Measurements from ENCODE around the gene TXN2.
A peak's percentile ranks its signal among the peaks of the same experiment; 100 is the strongest.
"Not testable (repeated sequence)": the region's sequence is repeated elsewhere in the genome, so short reads cannot be mapped to it uniquely, and the experiment has no call there.

The TXN2 gene

DNA sequence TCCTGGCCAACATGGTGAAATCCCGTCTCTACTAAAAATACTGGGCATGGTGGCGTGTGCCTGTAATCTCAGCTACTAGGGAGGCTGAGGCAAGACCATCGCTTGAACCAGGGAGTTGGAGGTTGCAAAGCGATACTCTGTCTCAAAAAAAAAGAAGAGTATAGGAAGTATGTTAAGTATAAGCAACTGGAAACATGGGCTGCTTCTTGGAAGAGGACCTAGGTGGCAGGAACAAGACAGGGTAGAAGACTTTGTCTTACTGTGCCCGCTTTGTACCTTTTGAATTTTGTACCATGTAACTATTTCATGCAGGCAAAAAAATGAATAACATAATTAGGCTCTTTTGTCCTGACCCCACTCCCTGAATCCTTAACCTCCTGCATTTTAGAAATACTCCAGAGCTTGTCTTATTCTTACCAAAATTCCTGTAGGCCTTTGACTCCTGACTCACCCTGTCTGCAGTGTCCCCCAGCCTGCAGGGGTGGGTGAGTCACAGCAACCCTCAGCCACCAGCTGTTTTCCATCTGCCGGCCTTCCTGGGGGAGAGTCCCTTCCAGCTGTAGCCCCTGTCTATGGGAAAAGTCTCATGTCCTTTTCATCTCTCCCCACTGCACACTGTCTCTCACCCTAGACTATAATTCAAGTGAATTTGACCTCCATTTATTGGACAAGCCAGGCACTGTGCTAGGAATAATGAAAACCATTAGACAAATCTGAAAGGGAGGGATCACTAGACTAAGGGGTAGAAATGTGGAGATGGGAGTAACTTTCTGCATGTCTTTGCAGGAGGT is 41.8 kb downstream of the TXN2 start:
- Mint-ChIP-seq H3K36me3 (no peaks in the 10 kb centered on the region), H3K4me3 (no peak overlapping the region), H3K9me3 (no peaks in the 10 kb centered on the region), H3K4me1 (peaks cover 27% of the 10 kb centered on the region), H3K27ac (no peak overlapping the region), H3K27me3 (no peaks in the 10 kb centered on the region)
- DNase-seq (ENCODE audit: low spot score in 2 of 2) (no peak), ATAC-seq (ENCODE audit: low read depth) (no peak)

DNA sequence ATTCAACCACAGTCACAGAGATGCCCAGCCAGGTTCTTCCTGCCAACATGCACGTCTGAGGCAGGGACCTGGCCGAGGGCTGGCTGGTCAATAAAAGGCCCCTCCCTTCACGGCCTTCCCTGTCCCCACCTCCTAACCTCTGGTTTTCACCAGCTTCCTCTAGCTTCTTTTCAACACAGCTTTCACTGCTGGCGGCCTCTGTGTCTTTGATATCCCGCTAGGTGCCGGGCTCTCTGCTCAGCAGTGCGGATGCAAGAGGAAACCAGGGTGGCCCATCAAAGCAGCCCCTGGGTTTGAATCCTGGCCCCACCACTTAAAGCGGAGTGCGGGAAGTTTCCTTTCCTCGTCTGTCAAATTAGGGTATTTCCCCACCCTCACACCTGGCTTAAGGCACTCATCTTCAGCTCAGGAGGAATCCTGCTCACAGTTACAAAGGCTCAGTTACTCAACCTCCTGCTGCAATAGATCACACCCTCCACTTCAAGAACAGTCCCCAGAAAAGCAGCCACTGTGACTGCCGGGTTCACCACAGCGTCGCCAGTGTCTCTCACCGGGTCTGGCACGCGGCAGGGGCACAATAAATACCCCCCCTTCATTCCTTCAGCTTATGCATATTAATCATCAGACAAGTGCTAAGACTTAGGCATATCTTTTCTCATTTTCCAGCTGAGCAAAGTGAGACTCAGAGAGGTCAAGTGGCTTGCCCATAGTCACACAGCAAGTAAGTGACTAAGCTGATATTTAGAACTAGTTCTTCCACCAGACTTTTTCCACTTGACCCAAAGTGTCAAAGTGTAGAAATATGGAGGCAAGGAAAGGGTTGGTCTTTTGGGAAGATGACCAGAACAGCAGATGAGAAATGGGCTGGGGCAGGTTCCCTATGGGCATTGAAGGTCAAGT is 45.7 kb downstream of the TXN2 start:
- ATAC-seq (ENCODE audit: low read depth) (peak; percentile 93), DNase-seq (ENCODE audit: low spot score in 2 of 2) (peak; percentile 31 to 48)
- H3K27me3 Mint-ChIP-seq, result no peaks in the 10 kb centered on the region
- peak overlapping the region; percentile 91 for H3K27ac Mint-ChIP-seq
- peaks cover 23% of the 10 kb centered on the region for H3K4me1 Mint-ChIP-seq
- peak overlapping the region; percentile 51 for H3K4me3 Mint-ChIP-seq
- no peaks in the 10 kb centered on the region for H3K36me3 Mint-ChIP-seq
- H3K9me3 Mint-ChIP-seq, result no peaks in the 10 kb centered on the region

DNA sequence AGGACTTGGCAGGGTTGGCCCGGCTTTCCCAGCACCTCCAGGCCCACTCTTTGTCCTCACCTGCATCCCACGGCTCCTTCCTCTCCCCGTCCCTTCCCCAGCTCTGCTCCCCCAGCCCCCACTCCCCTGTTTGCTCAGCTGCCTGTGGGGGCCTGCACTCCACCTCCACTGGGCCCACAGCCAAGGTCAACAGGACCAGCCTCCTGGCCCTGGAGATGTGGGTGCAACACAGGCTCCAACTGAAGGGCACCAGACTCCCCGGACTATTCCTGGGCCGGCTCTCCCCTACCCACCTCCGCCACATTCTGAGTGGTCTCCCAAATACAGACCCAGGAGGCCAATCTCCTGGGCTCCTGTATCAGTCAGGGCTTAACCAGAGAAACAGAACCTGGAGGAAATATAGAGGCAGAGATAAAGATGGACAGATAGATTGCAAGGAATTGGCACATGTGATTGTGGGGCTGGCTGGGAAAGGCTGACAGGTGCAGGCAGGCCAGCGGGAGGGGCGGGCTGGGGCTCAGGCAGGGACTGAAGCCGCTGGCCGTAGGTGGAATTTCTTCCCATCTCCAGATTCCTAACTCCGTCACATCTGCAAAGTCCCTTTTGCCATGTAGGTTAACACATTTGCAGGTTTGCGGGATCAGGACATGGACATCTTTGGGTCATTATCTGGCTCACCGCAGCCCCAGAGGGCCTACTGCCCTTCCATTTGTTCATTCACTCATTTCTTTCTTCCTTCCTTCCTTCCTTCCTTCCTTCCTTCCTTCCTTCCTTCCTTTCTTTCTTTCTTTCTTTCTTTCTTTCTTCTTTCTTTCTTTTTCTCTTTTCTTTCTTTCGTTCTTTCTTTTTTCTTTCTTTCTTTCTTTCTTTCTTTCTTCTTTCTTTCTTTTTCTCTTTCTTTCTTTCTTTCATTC is 47.9 kb downstream of the TXN2 start:
- H3K9me3 Mint-ChIP-seq, result no peaks in the 10 kb centered on the region
- peaks cover 21% of the 10 kb centered on the region for H3K4me1 Mint-ChIP-seq
- H3K4me3 Mint-ChIP-seq, result no peak overlapping the region
- DNase-seq (ENCODE audit: low spot score in 2 of 2) (no peak), ATAC-seq (ENCODE audit: low read depth) (no peak)
- no peaks in the 10 kb centered on the region for H3K27me3 Mint-ChIP-seq
- no peaks in the 10 kb centered on the region for H3K36me3 Mint-ChIP-seq
- H3K27ac Mint-ChIP-seq, result peak overlapping the region; percentile 82

DNA sequence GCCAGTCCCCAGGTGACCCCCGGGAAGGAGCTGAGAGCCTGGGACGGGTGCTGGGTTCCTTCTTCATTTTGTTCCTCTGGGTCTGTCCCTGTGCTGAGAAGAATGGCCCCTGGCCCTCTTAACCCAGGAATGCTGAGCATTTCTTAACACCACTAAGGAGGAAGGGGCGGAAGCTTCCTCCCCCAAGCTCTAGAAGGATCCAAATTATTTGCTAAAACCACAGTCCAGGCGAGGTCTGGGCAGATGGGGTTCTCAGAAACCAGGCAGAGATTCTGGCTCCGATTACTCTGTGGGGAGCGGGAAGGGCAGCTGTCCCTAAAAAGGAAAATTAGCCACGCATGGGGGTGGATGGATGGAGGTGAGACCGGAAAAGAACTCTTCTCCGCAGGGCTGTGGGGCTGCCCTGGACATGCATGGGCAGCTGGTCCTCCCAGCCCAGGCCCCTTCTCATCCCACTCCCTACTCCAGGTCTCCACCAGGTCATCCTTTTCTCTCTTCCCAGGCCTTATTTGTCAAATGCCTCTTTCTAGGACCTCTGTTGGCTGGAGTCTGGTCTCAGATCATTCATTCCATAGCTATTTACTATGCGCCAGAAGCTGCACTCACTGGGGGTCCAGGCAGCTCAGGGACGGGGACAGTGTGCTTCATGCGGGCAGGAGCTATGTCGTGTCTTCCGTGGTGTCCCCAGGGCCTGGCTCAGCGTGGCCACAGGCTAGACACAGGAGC is 48.7 kb downstream of the TXN2 start:
- Mint-ChIP-seq H3K9me3 (no peaks in the 10 kb centered on the region), H3K4me1 (peaks cover 21% of the 10 kb centered on the region), H3K36me3 (no peaks in the 10 kb centered on the region), H3K4me3 (no peak overlapping the region), H3K27ac (peak overlapping the region; percentile 82), H3K27me3 (no peaks in the 10 kb centered on the region)
- DNase-seq (ENCODE audit: low spot score in 2 of 2) (no peak), ATAC-seq (ENCODE audit: low read depth) (no peak)

DNA sequence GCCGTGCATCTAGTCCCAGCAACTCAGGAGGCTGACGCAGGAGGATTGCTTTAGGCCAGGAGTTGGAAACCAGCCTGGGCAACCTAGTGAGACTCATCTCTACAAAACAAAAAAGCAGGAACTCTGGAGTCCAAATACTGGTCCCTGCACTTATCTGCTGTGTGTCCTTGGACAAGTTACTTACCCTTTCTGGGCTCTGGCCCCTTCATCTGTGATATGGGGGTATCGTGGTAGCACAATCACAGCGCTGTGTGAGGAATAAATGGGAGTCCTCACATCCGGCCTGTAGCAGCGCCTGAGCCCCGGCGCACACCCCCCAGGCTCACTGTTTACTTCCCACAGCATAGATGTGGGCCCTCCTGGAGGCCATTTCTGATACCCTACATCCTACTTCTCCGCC is 49.5 kb downstream of the TXN2 start:
- Mint-ChIP-seq H3K36me3 (no peaks in the 10 kb centered on the region), H3K4me3 (no peak overlapping the region), H3K27ac (no peak overlapping the region), H3K27me3 (no peaks in the 10 kb centered on the region), H3K9me3 (no peaks in the 10 kb centered on the region), H3K4me1 (peaks cover 25% of the 10 kb centered on the region)
- no peak for DNase-seq (ENCODE audit: low spot score in 2 of 2)
- no peak for ATAC-seq (ENCODE audit: low read depth)

DNA sequence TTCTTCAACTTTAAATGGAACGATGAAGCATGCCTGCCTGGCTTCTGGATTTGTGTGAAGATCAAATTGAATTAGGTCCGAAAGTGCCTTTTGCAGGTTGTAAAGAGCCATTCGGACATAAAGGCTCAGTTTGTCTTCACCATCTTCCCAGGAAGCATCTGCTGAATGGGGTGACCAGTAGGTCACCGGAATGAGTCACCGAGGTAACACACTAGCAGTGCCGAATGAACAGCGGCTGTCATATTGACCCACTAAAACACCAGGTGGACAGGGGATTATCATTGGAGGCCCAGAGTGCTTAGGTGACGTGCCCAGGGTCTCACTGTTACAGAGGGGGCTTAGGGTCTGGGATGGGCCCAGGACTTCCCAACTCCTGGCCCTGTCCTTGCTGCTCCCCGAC is 50.6 kb downstream of the TXN2 start:
- no peak for ATAC-seq (ENCODE audit: low read depth)
- H3K36me3 Mint-ChIP-seq, result no peaks in the 10 kb centered on the region
- peaks cover 23% of the 10 kb centered on the region for H3K4me1 Mint-ChIP-seq
- H3K27me3 Mint-ChIP-seq, result no peaks in the 10 kb centered on the region
- H3K9me3 Mint-ChIP-seq, result no peaks in the 10 kb centered on the region
- H3K4me3 Mint-ChIP-seq, result no peak overlapping the region
- no peak for DNase-seq (ENCODE audit: low spot score in 2 of 2)
- H3K27ac Mint-ChIP-seq, result no peak overlapping the region

DNA sequence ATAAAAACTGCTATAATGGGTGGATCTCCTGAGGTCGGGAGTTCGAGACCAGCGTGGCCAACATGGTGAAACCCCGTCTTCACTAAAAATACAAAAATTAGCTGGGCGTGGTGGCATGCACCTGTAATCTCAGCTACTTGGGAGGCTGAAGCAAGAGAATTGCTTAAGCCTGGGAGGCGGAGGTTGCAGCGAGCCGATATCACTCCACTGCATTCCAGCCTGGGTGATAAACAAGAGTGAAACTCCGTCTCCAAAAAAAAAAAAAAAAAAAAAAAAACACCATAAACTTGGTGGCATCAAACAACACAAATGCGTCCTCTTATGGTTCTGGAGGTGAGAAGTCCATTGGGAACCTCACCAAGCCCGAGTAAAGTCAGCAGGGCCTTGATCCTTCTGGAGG is 53.5 kb downstream of the TXN2 start:
- not testable (repeated sequence) for DNase-seq (ENCODE audit: low spot score in 2 of 2); H3K9me3 Mint-ChIP-seq; H3K27ac Mint-ChIP-seq; H3K27me3 Mint-ChIP-seq; ATAC-seq (ENCODE audit: low read depth); H3K36me3 Mint-ChIP-seq; H3K4me3 Mint-ChIP-seq
- peaks cover 20% of the 10 kb centered on the region for H3K4me1 Mint-ChIP-seq

DNA sequence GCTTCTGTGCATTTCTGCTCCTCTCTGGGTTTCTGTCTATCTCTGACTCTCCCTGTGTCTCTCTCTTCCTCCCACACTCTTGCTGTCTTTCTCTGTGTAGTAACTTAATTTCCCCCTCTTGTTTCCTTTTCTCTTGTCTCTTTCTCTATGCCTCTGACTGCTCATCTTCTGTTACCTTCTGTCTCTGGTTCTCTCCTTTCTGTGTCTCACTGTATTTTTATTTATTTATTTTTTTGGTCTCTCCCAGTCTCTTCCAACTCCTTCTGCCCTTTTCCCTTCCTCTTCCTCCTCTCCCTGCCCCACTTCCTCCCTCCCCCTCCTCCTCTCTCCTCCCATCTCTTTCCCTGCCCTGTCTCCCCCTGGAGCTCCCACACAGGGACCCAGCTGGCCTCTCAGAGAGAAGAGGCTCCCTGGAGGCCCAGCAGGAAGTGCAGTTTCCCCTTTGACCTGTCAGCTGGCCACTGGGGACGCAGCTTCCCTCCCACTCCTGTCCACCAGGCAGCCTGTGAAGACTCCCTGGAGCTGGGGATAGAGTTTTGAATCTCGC is 55.4 kb downstream of the TXN2 start:
- ATAC-seq (ENCODE audit: low read depth) (no peak), DNase-seq (ENCODE audit: low spot score in 2 of 2) (no peak)
- no peak overlapping the region for H3K4me3 Mint-ChIP-seq
- H3K36me3 Mint-ChIP-seq, result no peaks in the 10 kb centered on the region
- no peaks in the 10 kb centered on the region for H3K9me3 Mint-ChIP-seq
- peak overlapping the region; percentile 14 for H3K27ac Mint-ChIP-seq
- H3K27me3 Mint-ChIP-seq, result no peaks in the 10 kb centered on the region
- peaks cover 27% of the 10 kb centered on the region for H3K4me1 Mint-ChIP-seq

DNA sequence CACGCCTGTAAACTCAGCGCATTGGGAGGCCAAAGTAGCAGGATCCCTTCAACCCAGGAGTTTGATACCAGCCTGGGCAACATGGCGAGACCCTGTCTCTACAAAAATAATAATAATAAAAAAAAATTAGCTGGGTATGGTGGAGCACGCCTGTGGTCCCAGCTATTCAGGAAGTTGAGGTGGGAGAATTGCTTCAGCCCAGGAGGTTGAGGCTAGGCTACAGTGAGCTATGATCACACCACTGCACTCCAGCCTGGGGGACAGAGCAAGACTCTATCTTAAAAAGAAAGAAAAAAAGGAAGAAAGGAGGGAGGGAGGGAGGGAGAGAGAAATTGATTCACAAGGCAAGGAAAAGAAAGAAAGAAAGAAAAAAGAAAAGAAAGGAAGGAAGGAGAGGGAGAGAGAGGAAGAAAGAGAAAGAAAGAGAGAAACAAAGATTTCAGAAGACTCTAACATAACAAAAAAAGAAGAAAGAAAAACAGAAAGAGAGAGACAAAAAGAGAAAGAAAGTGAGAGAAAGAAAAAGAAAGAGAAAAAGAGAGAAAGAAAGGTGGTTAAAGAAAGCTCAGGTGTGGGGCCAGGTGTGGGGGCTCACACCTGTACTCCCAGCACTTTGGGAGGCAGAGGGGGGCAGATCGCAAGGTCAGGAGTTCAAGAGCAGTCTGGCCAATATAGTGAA is 56.4 kb downstream of the TXN2 start:
- peak overlapping the region; percentile 54 for H3K27ac Mint-ChIP-seq
- H3K4me1 Mint-ChIP-seq, result peaks cover 27% of the 10 kb centered on the region
- no peaks in the 10 kb centered on the region for H3K9me3 Mint-ChIP-seq
- no peaks in the 10 kb centered on the region for H3K27me3 Mint-ChIP-seq
- ATAC-seq (ENCODE audit: low read depth) (no peak), DNase-seq (ENCODE audit: low spot score in 2 of 2) (no peak)
- no peaks in the 10 kb centered on the region for H3K36me3 Mint-ChIP-seq
- peak overlapping the region; percentile 19 for H3K4me3 Mint-ChIP-seq

DNA sequence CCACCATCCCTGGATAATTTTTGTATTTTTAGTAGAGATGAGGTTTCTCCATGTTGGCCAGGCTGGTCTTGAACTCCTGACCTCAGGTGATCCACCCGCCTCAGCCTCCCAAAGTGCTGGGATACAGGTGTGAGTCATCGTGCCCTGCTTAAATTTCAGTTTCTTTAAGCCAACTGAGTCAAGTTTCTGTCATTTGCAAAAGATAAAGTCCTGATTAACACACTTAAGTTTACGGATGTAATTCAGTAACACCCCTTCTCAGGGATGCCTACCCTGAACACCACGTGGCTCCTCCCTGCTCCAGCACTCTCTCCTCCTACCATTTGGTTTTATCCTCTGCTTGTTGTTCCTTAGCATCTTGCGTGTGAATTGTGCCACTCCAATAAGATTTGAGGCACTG is 57.0 kb downstream of the TXN2 start:
- H3K27me3 Mint-ChIP-seq, H3K27ac Mint-ChIP-seq: not testable (repeated sequence)

DNA sequence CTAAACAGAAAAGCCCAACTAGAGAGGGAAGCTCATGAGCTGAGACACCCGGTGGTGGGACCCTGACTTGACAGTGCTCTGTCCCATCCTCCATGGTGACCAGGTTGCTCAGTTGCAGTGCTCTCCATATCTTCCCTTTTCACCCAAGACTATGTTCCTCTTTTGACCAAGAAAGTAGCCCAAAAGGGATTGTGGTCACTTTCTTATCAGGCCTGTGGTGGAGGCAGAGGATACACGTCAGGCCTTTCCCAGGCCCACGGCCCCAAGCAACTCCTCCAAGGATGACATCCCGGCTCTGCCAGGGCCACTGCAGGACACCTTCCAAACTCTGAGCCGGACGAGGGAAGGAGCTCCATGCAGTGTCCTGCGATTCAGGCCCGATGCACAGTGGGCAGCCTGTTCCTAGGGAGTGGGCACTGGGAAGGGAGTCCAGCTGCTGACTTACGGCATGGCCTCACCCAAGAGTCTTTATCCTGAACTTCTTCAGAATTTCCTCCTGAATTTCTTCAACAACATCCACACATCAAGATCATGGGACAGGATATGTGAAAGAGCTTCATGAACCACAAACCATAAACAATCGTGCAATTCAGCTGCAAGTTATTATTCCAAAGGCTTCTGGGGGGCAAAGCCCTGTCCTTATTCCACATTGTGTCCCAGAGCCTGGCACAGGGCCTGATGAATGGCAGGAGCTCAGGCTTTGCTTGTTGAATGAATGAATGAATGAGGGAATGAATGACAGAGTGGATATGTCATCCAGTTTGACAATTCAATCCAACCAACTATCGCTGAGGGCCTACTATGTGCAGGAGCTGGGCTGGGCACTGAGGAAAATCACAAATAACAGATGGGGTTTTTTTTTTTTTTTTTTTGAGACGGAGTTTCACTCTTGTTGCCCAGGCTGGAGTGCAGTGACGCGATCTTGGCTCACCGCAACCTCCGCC is 57.7 kb downstream of the TXN2 start:
- Mint-ChIP-seq H3K4me3 (no peak overlapping the region), H3K27me3 (no peaks in the 10 kb centered on the region), H3K4me1 (peaks cover 33% of the 10 kb centered on the region), H3K27ac (no peak overlapping the region), H3K36me3 (no peaks in the 10 kb centered on the region), H3K9me3 (no peaks in the 10 kb centered on the region)
- ATAC-seq (ENCODE audit: low read depth) (no peak), DNase-seq (ENCODE audit: low spot score in 2 of 2) (no peak)

More for the DNA sequence above, 57.0 kb downstream of the TXN2 start:
- ATAC-seq (ENCODE audit: low read depth); H3K4me3 Mint-ChIP-seq; H3K36me3 Mint-ChIP-seq; H3K9me3 Mint-ChIP-seq; DNase-seq (ENCODE audit: low spot score in 2 of 2): not testable (repeated sequence)
- peaks cover 30% of the 10 kb centered on the region for H3K4me1 Mint-ChIP-seq

All from memory B cell (primary cell).